GM12878 (cell line): ENCODE results near the gene CD33. TPM values are rescaled to one million over a fixed set of nuclear protein-coding genes. Genes with fewer than 3 reads are reported as not detected.

Experiments
- ATAC-seq: fragments of 200-7000 bp; cut with Tn5 transposase; 3 replicates; pipeline ENCODE4 v1.9.1; 2020; ENCODE audit warnings: mild to moderate bottlenecking, moderate library complexity
- BruUV-seq: library from RNA; stranded (reverse); fragments of 400-500 nt; replicated peaks from 2 replicates; lab custom pipeline; 2021; lab: Mats Ljungman, UMichigan
- CTCF ChIA-PET: fragments of 300-600 bp; sonication (Branson Sonifier 250); formaldehyde crosslinking; extraction: SDS; loops from one replicate; lab custom pipeline; 2021; ENCODE audit warnings: inconsistent platforms; lab: Yijun Ruan, JAX
- POLR2A ChIA-PET: fragments of 350-600 bp; formaldehyde crosslinking; extraction: SDS; loops from one replicate; lab custom pipeline; 2021; ENCODE audit warnings: inconsistent platforms; lab: Charles Lee
- RAD21 ChIA-PET: fragments of 300-600 bp; sonication (Branson Sonifier 250); formaldehyde crosslinking; loops from one replicate; lab custom pipeline; 2023; ENCODE audit warnings: antibody characterized with exemption; ENCODE audit not compliant: unreplicated experiment; lab: Charles Lee
- SMC1A ChIA-PET: fragments of 300-600 bp; sonication (Branson Sonifier 250); formaldehyde crosslinking; loops from one replicate; lab custom pipeline; 2023; ENCODE audit not compliant: unreplicated experiment, uncharacterized antibody; lab: Charles Lee
- DNase-seq: peaks from one replicate; pipeline ENCODE4 v3.0.0-alpha.2; 2011; ENCODE audit warnings: low read depth, low spot score
- FAIRE-seq: peaks from 3 replicates; lab custom pipeline; 2011; peaks lifted over from hg19 to GRCh38; lab: Jason Lieb, UNC
- H2AFZ ChIP-seq: 2 replicates; pipeline ENCODE4 v1.6.0; 2011; ENCODE audit warnings: low read depth, low read length, control low read depth; ENCODE audit not compliant: control insufficient read depth
- H3K27ac ChIP-seq: 2 replicates; pipeline ENCODE4 v1.5.1; 2011; ENCODE audit warnings: control low read depth; ENCODE audit not compliant: control insufficient read depth, insufficient read depth
- H3K27me3 ChIP-seq, 2 experiments: replicated peaks in 1 of 2; 2 replicates each; pipeline versions ENCODE4 v1.6.0 to v1.6.1; 2011; ENCODE audit warnings: low read length in 1 of 2; ENCODE audit not compliant: control insufficient read depth in 2 of 2, insufficient read depth in 2 of 2
- H3K36me3 ChIP-seq, 2 experiments: 2 replicates each; pipeline ENCODE4 v1.5.1; 2011; ENCODE audit warnings: low read length in 1 of 2; ENCODE audit not compliant: control insufficient read depth in 2 of 2, insufficient read depth in 2 of 2
- H3K4me1 ChIP-seq: 2 replicates; pipeline ENCODE4 v1.6.1; 2011; ENCODE audit warnings: mild to moderate bottlenecking, low read length, moderate library complexity, mixed read lengths; ENCODE audit not compliant: control insufficient read depth, insufficient read depth
- H3K4me2 ChIP-seq: 2 replicates; pipeline ENCODE4 v1.6.0; 2011; ENCODE audit warnings: control low read depth; ENCODE audit not compliant: control insufficient read depth, insufficient read depth
- H3K4me3 ChIP-seq: fragments of 200-600 bp; sonication (generic); 2 replicates; pipeline ENCODE4 v1.5.1; 2016
- H3K79me2 ChIP-seq: 2 replicates; pipeline ENCODE4 v1.6.0; 2011; ENCODE audit warnings: low read length; ENCODE audit not compliant: control insufficient read depth, insufficient read depth
- H3K9ac ChIP-seq: 2 replicates; pipeline ENCODE4 v1.8.0; 2011; ENCODE audit warnings: low read length, control low read depth, mixed read lengths; ENCODE audit not compliant: control insufficient read depth, insufficient read depth
- H3K9me3 ChIP-seq: replicated peaks from 3 replicates; pipeline ENCODE4 v1.5.1; 2011; ENCODE audit warnings: mild to moderate bottlenecking, low read length; ENCODE audit not compliant: control insufficient read depth, insufficient read depth
- H4K20me1 ChIP-seq: 2 replicates; pipeline ENCODE4 v1.6.0; 2011; ENCODE audit not compliant: control insufficient read depth, insufficient read depth
- IKZF2 ChIP-seq, 2 experiments: fragments of 450-650 bp; IDR thresholded peaks; 2 replicates each; pipeline ENCODE4 v1.6.1; 2017; ENCODE audit warnings: mild to moderate bottlenecking in 2 of 2, moderate library complexity in 2 of 2
- TCF7 ChIP-seq: IDR thresholded peaks from 2 replicates; pipeline ENCODE4 v1.6.1; 2014; ENCODE audit warnings: antibody characterized with exemption, borderline replicate concordance
- WGBS: methylation state at CpG from one replicate; pipeline ENCODE4 v1.1.6; 2016; ENCODE audit warnings: low lambda C conversion rate; ENCODE audit not compliant: insufficient replicate concordance, insufficient coverage; ENCODE audit errors: missing lambda C conversion rate; 5-methylcytosine and 5-hydroxymethylcytosine counted together
- in situ Hi-C: fragments of 300-500 bp; cut with MboI; formaldehyde crosslinking; loops from 9 replicates; pipeline ENCODE4 v1.14.3; 2018; ENCODE audit warnings: mixed read lengths
- intact Hi-C: fragments of 100-400 bp; cut with micrococcal nuclease; formaldehyde crosslinking; loops from one replicate; pipeline ENCODE4 v1.14.2; 2022; ENCODE audit not compliant: unreplicated experiment
- polyA plus RNA-seq, 11 experiments: library from polyadenylated mRNA; depleted of rRNA in 4 of 11; unstranded in 6 of 11; stranded (reverse) in 5 of 11; fragments of >200 nt; fragmentation: Nextera tagmentation in 4 of 11; fragmentation: Illumina TruSeq in 1 of 11; extraction: Ambion mirVana in 4 of 11; extraction: Trizol in 1 of 11; gene quantifications; 1 replicate in 1 of 11; 2 replicates in 10 of 11; pipeline versions ENCODE4 v1.2.1 to v1.2.3, GENCODE V29; 2011 to 2016; ENCODE audit warnings: inconsistent platforms in 2 of 11, missing spikeins in 2 of 11, low read depth in 1 of 11
- total RNA-seq, 4 experiments: library from RNA; depleted of rRNA in 3 of 4; stranded (reverse); fragments of >200 nt in 3 of 4; fragmentation: Illumina TruSeq in 1 of 4; extraction: Trizol in 1 of 4; gene quantifications; 2 replicates each; pipeline versions ENCODE4 v1.2.1 to v1.2.3, GENCODE V29; 2013 to 2021
- TF ChIP-seq, protein P1 (sequence below): IDR thresholded peaks from 2 replicates; pipeline ENCODE4 v1.6.1; 2011; ENCODE audit warnings: low read depth, mild to moderate bottlenecking, low read length, moderate library complexity, borderline replicate concordance; ENCODE audit errors: extremely low read depth
- TF ChIP-seq, protein P2 (sequence below): fragments of 450-650 bp; formaldehyde crosslinking; IDR thresholded peaks from 2 replicates; pipeline ENCODE4 v1.5.0; 2022; ENCODE audit warnings: mild to moderate bottlenecking, missing genetic modification characterization

The CD33 gene
- total and polyA plus RNA-seq, 10 of the 15 experiments (the other 5 are each of a cell fraction or from before 2014, with no cell fraction given) = 0.29 to 17.9 (median 0.72) TPM; not detected in 1

DNA sequence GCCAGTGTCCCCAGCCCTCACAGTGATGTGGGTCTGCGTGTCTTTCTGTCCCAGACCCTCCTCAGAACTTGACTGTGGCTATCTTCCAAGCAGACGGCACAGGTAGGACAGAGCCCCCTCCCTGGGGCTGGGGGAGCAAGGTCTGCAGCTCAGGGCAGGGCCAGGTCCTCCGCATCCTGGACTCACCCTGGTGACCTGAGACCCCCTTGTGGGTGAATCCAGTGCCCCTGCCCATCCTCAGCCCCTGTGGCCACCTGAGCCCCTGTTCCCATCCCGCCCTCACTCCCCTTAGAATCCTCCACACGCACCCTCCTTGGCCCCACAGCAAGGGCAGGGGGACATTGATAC is 39.0 kb upstream of the CD33 start:
- no peak for FAIRE-seq

More for the DNA sequence above, 39.0 kb upstream of the CD33 start:
- no peaks in the 10 kb centered on the region for H3K36me3 ChIP-seq
- H3K27me3 ChIP-seq = peaks cover 1 to 4% of the 10 kb centered on the region in 2 experiments; a peak in 2 of 4 replicates
- ATAC-seq = no peak
- H3K4me1 ChIP-seq = no peaks in the 10 kb centered on the region
- TF ChIP-seq TCF7 (no peak), IKZF2 (IDR thresholded peaks at IDR 0.05) (no peak)
- TF ChIP-seq, protein P1, sequence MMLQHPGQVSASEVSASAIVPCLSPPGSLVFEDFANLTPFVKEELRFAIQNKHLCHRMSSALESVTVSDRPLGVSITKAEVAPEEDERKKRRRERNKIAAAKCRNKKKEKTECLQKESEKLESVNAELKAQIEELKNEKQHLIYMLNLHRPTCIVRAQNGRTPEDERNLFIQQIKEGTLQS = no peak
- TF ChIP-seq, protein P2, sequence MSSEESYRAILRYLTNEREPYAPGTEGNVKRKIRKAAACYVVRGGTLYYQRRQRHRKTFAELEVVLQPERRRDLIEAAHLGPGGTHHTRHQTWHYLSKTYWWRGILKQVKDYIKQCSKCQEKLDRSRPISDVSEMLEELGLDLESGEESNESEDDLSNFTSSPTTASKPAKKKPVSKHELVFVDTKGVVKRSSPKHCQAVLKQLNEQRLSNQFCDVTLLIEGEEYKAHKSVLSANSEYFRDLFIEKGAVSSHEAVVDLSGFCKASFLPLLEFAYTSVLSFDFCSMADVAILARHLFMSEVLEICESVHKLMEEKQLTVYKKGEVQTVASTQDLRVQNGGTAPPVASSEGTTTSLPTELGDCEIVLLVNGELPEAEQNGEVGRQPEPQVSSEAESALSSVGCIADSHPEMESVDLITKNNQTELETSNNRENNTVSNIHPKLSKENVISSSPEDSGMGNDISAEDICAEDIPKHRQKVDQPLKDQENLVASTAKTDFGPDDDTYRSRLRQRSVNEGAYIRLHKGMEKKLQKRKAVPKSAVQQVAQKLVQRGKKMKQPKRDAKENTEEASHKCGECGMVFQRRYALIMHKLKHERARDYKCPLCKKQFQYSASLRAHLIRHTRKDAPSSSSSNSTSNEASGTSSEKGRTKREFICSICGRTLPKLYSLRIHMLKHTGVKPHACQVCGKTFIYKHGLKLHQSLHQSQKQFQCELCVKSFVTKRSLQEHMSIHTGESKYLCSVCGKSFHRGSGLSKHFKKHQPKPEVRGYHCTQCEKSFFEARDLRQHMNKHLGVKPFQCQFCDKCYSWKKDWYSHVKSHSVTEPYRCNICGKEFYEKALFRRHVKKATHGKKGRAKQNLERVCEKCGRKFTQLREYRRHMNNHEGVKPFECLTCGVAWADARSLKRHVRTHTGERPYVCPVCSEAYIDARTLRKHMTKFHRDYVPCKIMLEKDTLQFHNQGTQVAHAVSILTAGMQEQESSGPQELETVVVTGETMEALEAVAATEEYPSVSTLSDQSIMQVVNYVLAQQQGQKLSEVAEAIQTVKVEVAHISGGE (CRISPR knock-in tag) = no peak
- H3K9me3 ChIP-seq = no peaks in the 10 kb centered on the region
- DNase-seq = no peak
- RAD21 ChIA-PET = no interaction called here
- H3K27ac ChIP-seq = no peak overlapping the region
- no peak overlapping the region for H2AFZ ChIP-seq
- in situ Hi-C loops = no loop called here
- SMC1A ChIA-PET = no interaction called here
- H3K9ac ChIP-seq = no peak overlapping the region
- no TSS peak for BruUV-seq
- H3K79me2 ChIP-seq = no peaks in the 10 kb centered on the region
- no peaks in the 10 kb centered on the region for H4K20me1 ChIP-seq
- CTCF ChIA-PET = no interaction called here
- 0% methylated on average over 5 of the region's 5 CpGs for WGBS
- intact Hi-C loops = no loop called here
- H3K4me3 ChIP-seq = no peak overlapping the region
- POLR2A ChIA-PET = no interaction called here
- H3K4me2 ChIP-seq = no peak overlapping the region
